ENCODE data around the gene PROCA1. TPM values are rescaled to one million over a fixed set of nuclear protein-coding genes. Genes with fewer than 3 reads are reported as not detected.

The PROCA1 gene
- total RNA-seq, 6 donors from 2014 or later = 1.2 to 11.5 (median 3.4) TPM

GRCh38 chr17:28749516-28750177 lies 38.0 kb upstream of the PROCA1 start:
- no peak for DNase-seq
- no peak for ATAC-seq (ENCODE audit: low FRiP score in 2 of 2)
- Histone ChIP-seq H3K4me3 (no peak overlapping the region), H3K36me3 (peaks cover 0 to 32% (median 21%) of the 10 kb centered on the region in 4 donors), H3K9me3 (no peaks in the 10 kb centered on the region), H3K4me1 (peaks cover 48 to 63% (median 55%) of the 10 kb centered on the region in 4 donors), H3K27ac (peak overlapping the region; percentile 48 to 97 (median 94)), H3K27me3 (no peaks in the 10 kb centered on the region)
- 51 to 52% methylated on average over 6 to 11 of the region's 11 CpGs for WGBS, 2 donors
- TF ChIP-seq EP300 (IDR thresholded peaks at IDR 0.05) (no peak), POLR2AphosphoS5 (IDR thresholded peaks at IDR 0.05) (no peak), CTCF (IDR thresholded peaks at IDR 0.05) (no peak), POLR2A (IDR thresholded peaks at IDR 0.05) (no peak)

- TF ChIP-seq EP300 (IDR thresholded peaks at IDR 0.05) (no peak), POLR2A (IDR thresholded peaks at IDR 0.05) (no peak)
- H3K4me3 ChIP-seq = no peak overlapping the region
- H3K4me1 ChIP-seq = peaks cover 48 to 69% (median 59%) of the 10 kb centered on the region in 4 donors
- H3K36me3 ChIP-seq = peaks cover 0 to 32% (median 21%) of the 10 kb centered on the region in 4 donors
- ATAC-seq (ENCODE audit: low FRiP score in 2 of 2) (peak in 1 of 2 donors; percentile 17), DNase-seq (peak in 1 of 2 donors; percentile 52)
- H3K27me3 ChIP-seq = no peaks in the 10 kb centered on the region
- H3K27ac ChIP-seq = peak overlapping the region; percentile 48 to 97 (median 94)
- 66 to 67% methylated on average over 15 to 18 of the region's 18 CpGs for WGBS, 2 donors
- H3K9me3 ChIP-seq = no peaks in the 10 kb centered on the region
These were observed 37.3 kb upstream of the PROCA1 start for GRCh38 chr17:28748852-28749515.

- H3K27me3 ChIP-seq = no peaks in the 10 kb centered on the region
- ATAC-seq (ENCODE audit: low FRiP score in 2 of 2) = no peak
- 69 to 75% methylated on average over 10 to 15 of the region's 18 CpGs for WGBS, 2 donors
- peak overlapping the region; percentile 92 to 98 (median 96) for H3K27ac ChIP-seq
- TF ChIP-seq EP300 (IDR thresholded peaks at IDR 0.05) (no peak), POLR2A (IDR thresholded peaks at IDR 0.05) (no peak), CTCF (IDR thresholded peaks at IDR 0.05) (no peak), POLR2AphosphoS5 (IDR thresholded peaks at IDR 0.05) (no peak)
- peaks cover 52 to 76% (median 64%) of the 10 kb centered on the region in 4 donors for H3K4me1 ChIP-seq
- DNase-seq = peak in 1 of 2 donors; percentile 62
- H3K9me3 ChIP-seq = no peaks in the 10 kb centered on the region
- no peak overlapping the region for H3K4me3 ChIP-seq
- H3K36me3 ChIP-seq = peaks cover 0 to 32% (median 21%) of the 10 kb centered on the region in 4 donors
These were observed 36.4 kb upstream of the PROCA1 start for GRCh38 chr17:28747801-28748750.

- Histone ChIP-seq H3K27me3 (no peaks in the 10 kb centered on the region), H3K4me3 (peak overlapping the region in 2 of 4 donors; percentile 15 to 89), H3K9me3 (no peaks in the 10 kb centered on the region), H3K36me3 (peaks cover 0 to 32% (median 21%) of the 10 kb centered on the region in 4 donors), H3K4me1 (peaks cover 54 to 85% (median 71%) of the 10 kb centered on the region in 4 donors), H3K27ac (peak overlapping the region; percentile 92 to 98 (median 96))
- 25 to 32% methylated on average over 2 to 5 of the region's 7 CpGs for WGBS, 2 donors
- peak in 2 of 6 experiments; percentile 17 to 27 for TF ChIP-seq CTCF (IDR thresholded peaks at IDR 0.05)
- TF ChIP-seq POLR2A (IDR thresholded peaks at IDR 0.05) = peak in 1 of 4 donors; percentile 41
- peak; percentile 47 to 72 for TF ChIP-seq POLR2AphosphoS5 (IDR thresholded peaks at IDR 0.05)
- peak in 1 of 4 donors; percentile 52 for TF ChIP-seq EP300 (IDR thresholded peaks at IDR 0.05)
- DNase-seq = peak; percentile 75 to 91
- ATAC-seq (ENCODE audit: low FRiP score in 2 of 2) = peak in 1 of 2 donors; percentile 69
These were observed 35.5 kb upstream of the PROCA1 start for GRCh38 chr17:28747051-28747691.
